ENCODE measurements around the gene MOB3A.

Gene MOB3A

DNA sequence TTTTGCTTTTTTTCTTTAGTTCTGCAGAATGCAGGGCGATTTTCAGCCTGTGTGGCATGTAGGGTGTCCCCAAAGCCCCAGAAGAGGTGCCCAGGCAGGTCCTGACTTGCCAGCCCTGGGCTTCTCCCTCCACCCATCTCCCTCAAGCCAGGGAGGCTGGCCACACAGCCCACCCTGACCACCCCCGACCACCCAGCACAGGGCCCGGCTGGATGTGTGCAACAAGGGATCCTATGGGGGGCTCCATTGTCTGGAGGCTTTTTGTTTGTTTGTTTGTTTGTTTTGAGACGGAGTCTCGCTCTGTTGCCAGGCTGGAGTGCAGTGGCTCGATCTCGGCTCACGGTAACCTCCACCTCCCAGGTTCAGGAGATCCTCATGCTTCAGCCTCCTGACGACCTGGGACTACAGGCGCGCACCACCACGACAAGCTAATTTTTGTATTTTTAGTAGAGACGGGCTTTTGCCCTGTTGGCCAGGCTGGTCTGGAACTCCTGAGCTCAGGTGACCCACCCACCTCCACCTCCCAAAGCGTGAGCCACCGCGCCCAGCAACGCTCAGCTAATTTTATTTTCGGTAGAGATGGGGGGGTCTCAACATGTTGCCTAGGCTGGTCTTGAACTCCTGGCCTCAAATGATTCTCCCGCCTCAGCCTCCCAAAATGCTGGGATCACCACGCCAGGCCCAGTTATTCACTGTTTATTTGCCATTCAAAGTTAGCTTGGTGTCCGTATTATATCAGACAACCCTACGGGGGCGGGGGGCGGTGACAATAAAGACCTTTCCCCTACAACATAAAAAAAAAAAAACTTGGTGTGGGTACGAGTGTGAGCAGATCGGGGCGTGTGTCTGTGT lies 37.3 kb downstream of the MOB3A start:
- Histone ChIP-seq H3K4me3 (ENCODE audit: low read length) (no peak overlapping the region), H3K4me1 (ENCODE audit: insufficient read depth, low read length) (peaks cover 11% of the 10 kb centered on the region; the same call in 1 of the 2 replicates), H3K27ac (ENCODE audit: low read length) (no peak overlapping the region), H3K27me3 (ENCODE audit: insufficient read depth, low read length) (no peaks in the 10 kb centered on the region), H3K9ac (ENCODE audit: low read depth, low read length) (no peak overlapping the region; the same call in 1 of the 2 replicates), H3K36me3 (ENCODE audit: insufficient read depth, low read depth, low read length) (no peaks in the 10 kb centered on the region), H3K9me3 (ENCODE audit: insufficient read depth, low read depth, low read length) (no peaks in the 10 kb centered on the region)

DNA sequence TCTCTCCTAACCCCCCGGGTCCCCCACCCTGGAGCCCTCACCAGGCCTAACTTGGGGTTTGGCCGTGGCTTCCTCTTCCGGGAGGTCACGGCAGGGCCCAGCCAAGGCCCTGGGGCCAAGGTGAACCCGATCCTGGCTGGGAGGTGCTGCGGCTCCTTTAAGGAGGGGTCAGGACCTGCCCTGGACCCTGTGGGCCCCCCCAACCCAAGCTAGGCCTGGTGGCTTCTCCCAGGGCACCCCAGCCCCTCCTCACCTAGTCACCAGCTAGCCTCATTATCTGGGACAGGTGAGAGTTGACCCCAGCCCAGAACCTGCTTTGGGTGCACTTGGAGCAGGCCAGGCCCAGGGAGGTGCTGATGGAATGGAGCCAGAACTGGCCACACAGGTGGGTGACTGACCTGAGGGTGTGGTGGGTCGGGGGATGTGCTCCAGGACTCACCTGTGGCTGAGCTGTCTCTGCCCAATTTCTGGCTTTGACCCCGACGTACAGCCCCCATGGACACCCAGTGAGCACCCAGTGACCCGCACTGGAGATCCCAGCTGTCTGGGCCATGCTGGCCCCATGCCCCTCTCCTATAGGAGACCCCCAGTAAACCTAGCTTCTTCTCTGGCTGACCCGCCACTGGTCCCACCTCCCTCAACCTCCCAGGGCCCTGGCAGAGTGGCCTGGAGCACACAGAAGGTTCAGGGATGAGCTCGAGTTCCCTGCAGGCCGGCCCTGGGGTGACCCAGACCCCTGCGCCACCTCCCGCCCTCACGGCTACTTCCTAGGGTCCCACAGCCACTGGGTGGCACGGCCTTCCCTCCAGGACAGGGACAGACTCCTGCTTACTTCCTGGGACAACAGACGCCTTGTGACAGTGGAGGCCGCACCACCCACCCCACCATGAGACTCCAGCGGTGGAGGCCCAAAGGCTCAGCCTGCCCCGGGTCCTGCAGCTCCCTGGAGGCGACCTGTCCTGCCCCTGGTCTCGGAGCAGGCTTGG lies 38.3 kb downstream of the MOB3A start:
- Histone ChIP-seq H3K27ac (ENCODE audit: low read length) (no peak overlapping the region), H3K27me3 (ENCODE audit: insufficient read depth, low read length) (no peaks in the 10 kb centered on the region), H3K9ac (ENCODE audit: low read depth, low read length) (no peak overlapping the region; the same call in 1 of the 2 replicates), H3K9me3 (ENCODE audit: insufficient read depth, low read depth, low read length) (no peaks in the 10 kb centered on the region), H3K4me1 (ENCODE audit: insufficient read depth, low read length) (peaks cover 11% of the 10 kb centered on the region; the same call in 1 of the 2 replicates), H3K4me3 (ENCODE audit: low read length) (no peak overlapping the region), H3K36me3 (ENCODE audit: insufficient read depth, low read depth, low read length) (no peaks in the 10 kb centered on the region)

DNA sequence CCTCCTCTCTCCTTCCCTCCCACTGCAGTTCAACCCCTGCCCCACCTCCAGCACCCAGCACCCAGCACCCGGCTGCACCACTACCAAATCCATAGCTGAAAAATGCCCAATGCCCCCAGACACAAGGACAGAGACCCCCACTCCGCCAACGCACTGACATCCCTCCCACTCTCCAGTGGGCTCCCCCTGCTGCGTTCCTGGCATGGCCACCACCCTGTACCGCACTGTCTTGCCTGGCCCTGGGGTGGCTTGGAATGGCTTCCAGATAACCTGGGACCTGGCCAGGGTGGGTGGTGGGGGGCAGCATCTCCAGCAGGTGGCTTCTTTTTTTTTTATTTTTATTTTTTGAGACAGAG lies 39.3 kb downstream of the MOB3A start:
- Histone ChIP-seq H3K4me1 (ENCODE audit: insufficient read depth, low read length) (peaks cover 11% of the 10 kb centered on the region; the same call in 1 of the 2 replicates), H3K27me3 (ENCODE audit: insufficient read depth, low read length) (no peaks in the 10 kb centered on the region), H3K9me3 (ENCODE audit: insufficient read depth, low read depth, low read length) (no peaks in the 10 kb centered on the region), H3K27ac (ENCODE audit: low read length) (no peak overlapping the region), H3K36me3 (ENCODE audit: insufficient read depth, low read depth, low read length) (no peaks in the 10 kb centered on the region), H3K9ac (ENCODE audit: low read depth, low read length) (no peak overlapping the region), H3K4me3 (ENCODE audit: low read length) (no peak overlapping the region)

DNA sequence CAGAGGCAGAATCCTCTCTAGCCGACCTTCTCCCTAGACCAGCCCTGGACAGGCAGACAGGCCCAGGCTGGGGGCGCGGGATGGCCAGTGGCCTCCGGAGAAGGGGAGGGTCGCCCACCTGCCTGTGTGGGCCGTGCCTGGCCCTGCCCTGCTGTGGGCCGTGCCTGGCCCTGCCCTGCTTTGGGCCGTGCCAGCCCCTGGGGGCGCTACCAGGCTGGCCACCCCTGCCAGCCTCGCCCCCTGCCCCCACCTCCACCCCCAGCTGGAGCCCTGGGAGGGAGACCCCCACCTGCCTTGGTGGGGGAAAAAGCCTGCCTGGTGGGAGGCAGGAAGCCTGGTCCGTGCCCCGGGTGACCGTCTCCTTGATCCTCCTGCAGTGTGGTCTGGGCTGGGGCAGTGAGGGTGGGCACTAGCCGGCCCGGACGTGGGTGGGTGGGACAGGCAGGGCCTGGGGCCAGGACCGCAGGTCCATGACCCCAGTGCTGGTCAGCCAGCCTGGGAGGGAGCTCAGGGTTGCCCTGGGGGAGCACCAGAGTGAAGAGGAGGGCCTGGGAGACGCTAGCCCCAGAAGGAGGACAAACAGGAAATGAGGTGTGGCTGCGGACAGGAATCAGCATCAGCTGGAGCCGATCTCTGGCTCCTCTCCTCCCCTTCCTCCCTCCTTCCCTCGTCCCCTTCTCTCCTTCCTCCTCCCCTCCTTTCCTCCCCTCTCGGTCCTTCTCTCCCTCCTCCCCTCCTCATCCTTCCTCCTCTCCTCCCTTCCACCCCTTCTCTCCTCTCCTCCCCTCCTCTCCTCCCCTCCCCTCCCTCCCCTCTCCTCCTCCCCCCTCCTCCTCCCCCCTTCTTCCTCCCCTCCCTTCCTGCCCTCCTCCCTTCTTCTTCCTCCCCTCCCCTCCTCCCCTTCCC lies 39.9 kb downstream of the MOB3A start:
- H3K4me1 ChIP-seq (ENCODE audit: insufficient read depth, low read length), result peaks cover 11% of the 10 kb centered on the region; the same call in 1 of the 2 replicates
- no peaks in the 10 kb centered on the region for H3K36me3 ChIP-seq (ENCODE audit: insufficient read depth, low read depth, low read length)
- no peak overlapping the region for H3K4me3 ChIP-seq (ENCODE audit: low read length)
- H3K27ac ChIP-seq (ENCODE audit: low read length), result no peak overlapping the region
- H3K9ac ChIP-seq (ENCODE audit: low read depth, low read length), result peak overlapping the region; percentile 37; the same call in 1 of the 2 replicates
- H3K27me3 ChIP-seq (ENCODE audit: insufficient read depth, low read length), result no peaks in the 10 kb centered on the region
- H3K9me3 ChIP-seq (ENCODE audit: insufficient read depth, low read depth, low read length), result no peaks in the 10 kb centered on the region

DNA sequence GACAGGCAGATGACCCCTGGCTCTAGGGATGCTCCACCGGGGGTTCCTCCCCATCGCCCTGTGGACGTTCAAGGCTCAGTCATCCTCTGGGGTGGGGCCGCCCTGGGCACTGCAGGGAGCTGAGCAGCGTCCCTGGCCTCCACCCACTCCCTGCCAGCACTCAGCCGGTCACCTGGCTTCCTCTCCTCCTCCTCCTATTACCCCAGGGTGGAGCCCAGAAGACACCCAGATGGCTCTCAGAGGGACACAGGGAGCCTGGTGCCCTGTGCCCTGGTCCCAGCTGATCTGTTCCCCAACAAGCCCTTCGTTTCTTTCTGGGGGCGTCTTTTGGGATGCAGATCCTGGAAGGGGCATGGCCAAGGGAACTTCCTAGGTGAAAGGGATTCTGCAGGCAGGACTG lies 41.4 kb downstream of the MOB3A start:
- Histone ChIP-seq H3K27me3 (ENCODE audit: insufficient read depth, low read length) (no peaks in the 10 kb centered on the region), H3K9ac (ENCODE audit: low read depth, low read length) (no peak overlapping the region), H3K36me3 (ENCODE audit: insufficient read depth, low read depth, low read length) (no peaks in the 10 kb centered on the region), H3K4me3 (ENCODE audit: low read length) (no peak overlapping the region), H3K4me1 (ENCODE audit: insufficient read depth, low read length) (peaks cover under 1% of the 10 kb centered on the region; the same call in 1 of the 2 replicates), H3K9me3 (ENCODE audit: insufficient read depth, low read depth, low read length) (no peaks in the 10 kb centered on the region), H3K27ac (ENCODE audit: low read length) (no peak overlapping the region)

DNA sequence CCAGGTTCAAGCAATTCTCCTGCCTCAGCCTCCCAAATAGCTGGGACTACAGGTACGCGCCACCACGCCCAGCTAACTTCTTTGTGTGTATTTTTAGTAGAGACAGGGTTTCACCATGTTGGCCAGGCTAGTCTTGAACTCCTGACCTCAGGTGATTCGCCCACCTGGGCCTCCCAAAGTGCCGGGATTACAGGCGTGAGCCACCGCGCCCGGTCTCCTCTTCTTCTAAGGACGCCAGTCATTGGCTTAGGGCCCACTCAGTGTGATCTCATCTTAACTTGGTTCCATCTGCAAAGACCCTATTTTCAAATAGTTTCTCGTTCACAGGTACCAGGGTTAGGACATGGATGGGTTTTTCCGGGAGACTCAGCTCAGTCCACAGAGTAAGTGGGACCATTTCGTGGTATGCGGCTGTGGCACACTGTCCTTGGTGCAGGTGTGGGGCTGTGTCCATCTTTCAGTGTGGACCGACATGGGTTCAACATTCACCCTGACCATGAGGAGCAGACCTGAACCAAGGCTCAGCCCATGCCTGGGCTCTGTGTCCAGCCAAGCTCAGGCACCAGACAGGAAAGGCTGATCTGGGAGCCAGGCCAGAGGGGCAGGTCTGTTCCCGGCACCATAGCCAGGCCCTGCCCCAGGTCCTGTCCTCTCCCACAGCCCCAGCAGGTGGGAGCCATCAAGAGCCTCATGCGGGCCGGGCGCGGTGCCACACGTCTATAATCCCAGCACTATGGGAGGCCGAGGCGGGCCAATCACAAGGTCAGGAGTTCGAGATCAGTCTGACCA lies 42.3 kb downstream of the MOB3A start:
- H3K27ac ChIP-seq (ENCODE audit: low read length), result no peak overlapping the region
- H3K36me3 ChIP-seq (ENCODE audit: insufficient read depth, low read depth, low read length), result peaks cover 8% of the 10 kb centered on the region
- no peaks in the 10 kb centered on the region; the same call in 1 of the 2 replicates for H3K4me1 ChIP-seq (ENCODE audit: insufficient read depth, low read length)
- H3K9me3 ChIP-seq (ENCODE audit: insufficient read depth, low read depth, low read length), result no peaks in the 10 kb centered on the region
- H3K27me3 ChIP-seq (ENCODE audit: insufficient read depth, low read length), result no peaks in the 10 kb centered on the region
- H3K4me3 ChIP-seq (ENCODE audit: low read length), result no peak overlapping the region
- no peak overlapping the region for H3K9ac ChIP-seq (ENCODE audit: low read depth, low read length)

DNA sequence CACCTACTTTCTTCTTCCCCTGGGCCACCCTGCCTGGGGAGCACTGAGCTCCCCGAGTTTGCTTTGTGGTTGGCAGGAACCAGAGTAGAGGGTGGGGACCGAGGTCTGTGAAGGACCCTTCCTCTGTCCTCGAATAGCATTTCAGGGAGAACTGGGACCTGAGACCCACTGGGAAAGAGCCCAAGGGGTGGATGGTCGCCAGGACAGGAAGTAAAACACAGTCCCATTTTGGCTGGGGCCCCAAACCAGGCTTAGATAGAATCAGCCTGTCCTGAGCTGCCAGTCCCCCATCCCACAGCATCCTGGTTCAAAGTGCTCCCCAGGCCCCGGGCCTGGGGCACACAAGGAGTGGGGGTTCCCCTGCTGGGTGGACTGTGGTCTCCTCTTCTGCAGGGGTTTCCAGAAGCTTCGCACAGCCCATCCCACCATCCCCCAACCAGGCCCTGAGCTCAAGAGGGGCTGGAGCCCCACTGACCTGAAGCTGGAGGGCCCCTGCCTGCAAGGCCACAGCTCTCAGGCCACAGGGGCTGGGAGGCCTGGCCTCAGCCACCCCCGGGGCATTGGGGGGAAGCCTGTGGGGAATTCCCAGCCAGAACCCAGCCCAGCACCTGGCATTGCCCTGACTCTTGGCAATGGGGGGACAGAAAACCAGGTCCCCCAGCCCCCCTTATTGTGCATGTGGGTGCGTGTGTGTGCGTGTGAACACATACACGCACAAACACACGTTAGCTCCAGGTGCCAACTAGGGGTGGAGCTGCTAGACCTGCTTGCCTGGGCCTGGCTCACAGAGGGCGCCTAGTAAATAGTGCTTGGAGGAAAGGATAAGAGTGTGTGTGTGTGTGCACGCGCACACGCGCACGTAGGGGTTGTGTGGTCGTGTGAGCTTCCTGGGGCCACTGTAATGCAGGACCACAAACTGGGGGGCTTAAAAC lies 44.1 kb downstream of the MOB3A start:
- Histone ChIP-seq H3K27me3 (ENCODE audit: insufficient read depth, low read length) (no peaks in the 10 kb centered on the region), H3K36me3 (ENCODE audit: insufficient read depth, low read depth, low read length) (peaks cover 8% of the 10 kb centered on the region), H3K4me1 (ENCODE audit: insufficient read depth, low read length) (no peaks in the 10 kb centered on the region), H3K4me3 (ENCODE audit: low read length) (peak overlapping the region; percentile 63; the same call in 1 of the 2 replicates), H3K9me3 (ENCODE audit: insufficient read depth, low read depth, low read length) (no peaks in the 10 kb centered on the region), H3K27ac (ENCODE audit: low read length) (no peak overlapping the region), H3K9ac (ENCODE audit: low read depth, low read length) (peak overlapping the region; percentile 56; the same call in 1 of the 2 replicates)

DNA sequence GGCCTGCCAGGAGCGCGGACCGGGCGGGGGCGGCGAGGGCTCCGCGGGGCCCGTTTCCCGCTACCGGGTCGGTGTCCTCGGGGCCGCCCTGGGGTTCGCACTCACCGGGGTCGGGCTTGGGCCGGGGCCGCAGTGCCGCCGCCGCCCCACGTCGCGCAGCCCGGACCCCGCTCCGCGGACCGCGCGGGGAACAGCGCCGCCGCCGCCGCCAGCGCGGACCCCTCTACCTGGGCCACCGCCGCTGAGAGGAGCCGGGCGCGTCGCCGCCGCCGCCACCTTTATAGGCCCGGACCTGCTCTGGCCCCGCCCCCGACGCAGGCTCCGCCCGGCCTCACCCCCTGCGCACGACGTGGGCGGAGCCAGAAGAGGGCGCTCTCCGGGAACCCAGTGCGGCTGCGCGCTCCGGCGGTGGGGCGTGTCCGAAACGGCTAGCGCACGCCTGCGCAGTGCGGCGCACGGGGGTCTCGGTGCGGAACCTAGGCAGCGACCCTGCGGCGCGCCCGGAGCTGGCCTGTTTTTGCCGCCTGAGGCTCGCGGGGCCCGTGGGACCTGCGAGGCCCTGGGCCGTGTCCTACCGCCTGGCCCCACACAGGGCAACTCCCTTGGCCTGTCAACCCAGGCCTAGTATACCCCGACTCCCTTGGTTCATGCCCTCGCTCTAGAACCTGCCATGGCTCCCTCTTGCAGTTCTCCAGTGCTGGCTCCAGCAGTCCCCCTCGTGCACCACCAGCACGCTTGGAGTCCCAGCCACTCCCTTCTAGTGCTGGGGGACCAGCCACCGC lies 44.9 kb downstream of the MOB3A start, which contains the start of gene MKNK2:
Gene MKNK2, minus strand, starts transcription at position 254 of the 782 bp plus-strand sequence. CDS start 393 bp downstream, outside the sequence.
- peak within 1 kb of the TSS; percentile 88 for H3K4me3 ChIP-seq (ENCODE audit: low read length)
- H3K27ac ChIP-seq (ENCODE audit: low read length), result peak within 1 kb of the TSS; percentile 36
- H3K36me3 ChIP-seq (ENCODE audit: insufficient read depth, low read depth, low read length), result peaks cover 8% of the 10 kb centered on the region
- no peaks in the 10 kb centered on the region for H3K9me3 ChIP-seq (ENCODE audit: insufficient read depth, low read depth, low read length)
- peak within 1 kb of the TSS; percentile 84; the same call in 1 of the 2 replicates for H3K9ac ChIP-seq (ENCODE audit: low read depth, low read length)
- H3K4me1 ChIP-seq (ENCODE audit: insufficient read depth, low read length), result no peaks in the 10 kb centered on the region
- no peaks in the 10 kb centered on the region for H3K27me3 ChIP-seq (ENCODE audit: insufficient read depth, low read length)

DNA sequence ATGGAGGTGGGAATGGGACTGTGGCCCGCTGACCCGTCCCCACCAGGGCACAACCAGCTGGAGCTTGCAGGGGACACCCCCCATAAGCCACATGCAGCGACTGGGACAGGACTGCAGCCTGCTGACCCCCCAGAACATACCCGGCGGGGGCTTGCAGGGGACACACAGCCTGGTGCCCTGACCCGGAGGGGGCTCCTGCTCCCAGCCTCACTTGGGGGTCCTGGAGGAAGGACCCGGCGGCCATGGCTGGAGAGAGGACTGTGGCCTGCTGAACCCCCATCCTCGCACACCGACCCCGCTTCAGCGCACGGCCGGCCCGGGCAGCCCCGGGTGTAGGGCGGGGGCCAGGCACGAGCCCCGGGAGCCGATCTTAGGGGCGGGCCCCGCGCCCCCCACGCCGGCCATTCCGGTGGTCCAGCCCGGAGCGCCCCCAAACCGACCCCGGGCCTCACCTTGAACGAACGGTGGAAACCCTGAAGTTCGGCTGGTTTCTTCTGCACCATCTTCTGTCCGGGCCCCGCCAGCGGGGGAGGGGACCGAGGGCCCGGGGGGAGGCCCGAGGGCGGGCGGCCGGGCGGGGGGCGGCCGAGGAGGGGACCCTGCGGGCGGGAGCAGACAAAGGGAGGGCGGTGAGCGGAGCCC lies 45.7 kb downstream of the MOB3A start:
- Histone ChIP-seq H3K9me3 (ENCODE audit: insufficient read depth, low read depth, low read length) (no peaks in the 10 kb centered on the region), H3K4me1 (ENCODE audit: insufficient read depth, low read length) (no peaks in the 10 kb centered on the region), H3K4me3 (ENCODE audit: low read length) (peak overlapping the region; percentile 88), H3K36me3 (ENCODE audit: insufficient read depth, low read depth, low read length) (peaks cover 8% of the 10 kb centered on the region), H3K9ac (ENCODE audit: low read depth, low read length) (peak overlapping the region; percentile 84; the same call in 1 of the 2 replicates), H3K27me3 (ENCODE audit: insufficient read depth, low read length) (no peaks in the 10 kb centered on the region), H3K27ac (ENCODE audit: low read length) (peak overlapping the region; percentile 36)

Measured in iPS-20b (cell line).